Activated T-cell treated with anti-CD3 and anti-CD28 coated beads for 1 hour (primary cell): Measurements from ENCODE around the gene IVD.

Experiments
- DNase-seq: peaks from one replicate; pipeline ENCODE4 v3.0.0-alpha.2; 2020; ENCODE audit warnings: low read depth

The IVD gene

DNA sequence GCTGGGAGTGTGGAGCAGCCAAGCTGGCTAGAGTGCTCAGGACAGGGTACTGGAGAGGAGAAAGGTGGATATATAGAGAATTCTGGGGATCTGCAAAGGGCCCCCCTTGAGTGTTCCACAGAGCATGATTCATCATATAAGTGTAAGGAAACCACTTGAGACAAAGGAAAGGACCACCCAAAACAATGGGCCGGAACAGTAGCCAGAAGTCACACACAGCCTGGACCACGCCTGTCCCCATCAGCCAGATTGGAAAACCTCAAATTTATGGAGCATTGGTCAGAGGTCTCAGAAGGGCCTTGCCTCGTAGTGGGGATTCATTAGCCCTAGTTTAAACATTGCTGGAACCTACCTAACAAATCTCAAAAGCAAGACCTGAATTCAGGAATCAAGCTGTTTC is 28.0 kb upstream of the IVD start:
- DNase-seq, result no peak

DNA sequence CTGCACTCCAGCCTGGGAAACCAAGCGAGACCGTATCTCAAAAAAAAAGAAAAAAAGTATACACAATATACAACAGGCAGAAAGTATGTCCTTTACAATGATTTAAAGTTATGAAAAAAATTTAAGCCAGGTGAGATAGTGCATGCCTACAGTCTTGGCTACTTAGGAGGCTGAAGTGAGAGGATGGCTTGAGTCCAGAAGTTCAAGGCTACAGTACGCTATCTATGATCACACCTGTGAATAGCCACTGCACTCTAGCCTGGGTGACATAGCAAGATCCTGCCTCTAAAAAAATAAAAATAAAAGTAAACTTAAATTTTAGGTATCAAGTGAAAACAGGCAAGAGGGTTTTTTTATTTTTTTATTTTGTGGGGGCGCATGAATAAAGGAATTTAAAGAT is 26.2 kb upstream of the IVD start:
- DNase-seq, result no peak

DNA sequence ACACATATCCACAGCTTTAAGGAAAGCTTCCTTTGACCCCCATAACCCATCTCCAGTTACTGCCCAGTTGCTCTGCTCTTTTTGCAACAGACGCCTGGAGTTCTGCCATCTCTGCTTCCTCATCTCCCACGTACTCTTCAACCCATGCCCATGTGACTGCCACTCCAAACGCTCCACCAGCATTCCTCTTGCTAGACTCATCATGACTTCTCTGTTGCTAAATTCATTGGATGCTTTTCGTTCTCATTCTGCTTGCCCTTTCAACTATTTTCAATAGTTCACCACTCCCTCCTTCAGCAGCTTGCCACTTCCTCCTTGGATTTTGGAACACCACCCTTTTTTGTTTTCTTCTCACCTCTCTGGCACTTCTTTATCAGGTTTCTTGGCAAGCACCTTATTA is 25.7 kb upstream of the IVD start:
- no peak for DNase-seq

DNA sequence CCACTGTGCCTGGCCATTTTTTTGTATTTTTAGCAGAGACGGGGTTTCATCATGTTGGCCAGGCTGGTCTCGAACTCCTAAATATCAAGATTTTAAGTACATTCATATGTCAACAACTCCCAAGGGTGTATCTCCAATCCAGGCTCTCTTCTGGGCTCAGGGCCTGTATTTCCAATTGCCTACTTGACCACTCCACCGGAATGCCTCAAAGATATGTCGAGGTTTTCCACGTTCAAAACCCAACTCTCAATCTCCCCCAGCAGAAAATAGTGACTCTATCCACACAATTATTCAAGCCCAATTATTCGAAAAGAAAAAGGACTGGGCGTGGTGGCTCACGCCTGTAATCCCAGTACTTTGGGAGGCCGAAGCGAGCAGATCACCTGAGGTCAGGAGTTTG is 25.0 kb upstream of the IVD start:
- DNase-seq, result no peak

DNA sequence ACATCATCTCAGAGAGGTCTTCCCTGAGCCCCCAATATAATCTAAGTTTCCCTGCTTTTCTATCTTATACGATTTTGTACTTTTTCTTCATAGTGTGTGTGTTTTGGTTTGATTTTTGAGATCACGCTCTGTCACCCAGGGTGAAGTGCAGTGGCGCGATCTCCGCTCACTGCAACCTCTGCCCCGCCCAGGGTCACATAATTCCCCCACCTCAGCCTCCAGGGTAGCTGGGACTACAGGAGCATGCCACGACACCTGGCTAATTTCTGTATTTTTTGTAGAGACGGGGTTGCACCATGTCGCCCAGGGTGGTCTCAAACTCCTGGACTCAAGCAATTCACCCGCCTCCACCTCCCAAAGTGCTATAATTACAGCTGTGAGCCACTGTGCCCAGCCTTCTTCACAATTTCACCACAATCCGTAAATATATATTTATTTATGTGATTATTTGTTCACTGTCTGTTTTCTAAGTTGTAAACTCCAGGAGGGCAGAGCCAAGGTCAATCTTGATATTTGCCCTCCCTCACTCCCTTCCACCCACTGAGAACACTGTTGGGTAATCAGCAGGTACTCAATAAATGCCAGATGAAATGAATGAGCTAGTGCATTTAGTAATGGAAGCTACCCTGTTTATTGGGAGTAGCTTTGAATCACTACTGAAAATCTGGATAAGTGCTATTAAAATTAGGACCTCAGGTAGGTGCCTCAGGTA is 23.6 kb upstream of the IVD start:
- DNase-seq, result no peak

DNA sequence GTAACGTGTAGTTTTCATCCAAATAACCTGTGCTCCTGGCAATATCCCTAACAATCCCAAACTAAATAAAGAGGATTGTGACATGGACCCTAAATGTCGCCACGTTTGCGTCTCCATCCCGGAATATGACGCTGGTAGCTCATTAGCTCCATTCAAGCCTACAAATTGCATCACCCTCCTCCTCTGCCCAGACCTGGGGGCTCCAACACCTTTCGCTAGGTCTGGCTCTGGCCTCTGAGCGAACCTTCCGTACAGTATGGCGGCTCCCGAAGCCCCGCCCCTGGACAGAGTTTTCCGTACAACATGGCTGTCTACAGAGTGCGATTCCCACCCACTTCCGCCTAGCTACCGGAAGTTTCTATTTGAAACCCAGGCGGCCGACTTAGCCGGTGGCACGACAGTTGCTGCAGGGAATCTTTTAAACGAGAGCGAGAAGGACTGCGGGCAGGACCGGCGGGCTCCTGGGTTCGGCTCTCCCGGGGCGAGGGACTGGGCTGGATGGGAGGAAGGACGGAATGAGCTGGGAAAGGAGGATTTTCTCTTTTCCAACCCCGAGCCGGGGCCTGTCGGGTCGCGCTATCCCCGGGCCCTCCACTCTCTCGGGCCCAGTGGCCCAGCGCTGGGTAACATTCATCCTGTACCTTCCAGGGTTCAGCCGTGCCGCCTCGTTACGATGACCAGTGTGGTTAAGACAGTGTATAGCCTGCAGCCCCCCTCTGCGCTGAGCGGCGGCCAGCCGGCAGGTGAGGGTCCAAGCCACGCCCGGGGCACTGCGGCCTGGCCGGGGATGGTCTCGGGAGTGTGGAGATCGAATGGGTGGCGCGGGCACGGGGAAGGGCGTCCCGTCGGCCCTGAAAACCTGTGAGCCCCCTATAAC is 22.8 kb upstream of the IVD start, which contains the start of gene KNSTRN:
Gene KNSTRN (plus strand): TSS at position 142 of the 877 bp plus-strand sequence. CDS start 115 bp downstream, at position 257.
- peak; percentile 87 for DNase-seq

DNA sequence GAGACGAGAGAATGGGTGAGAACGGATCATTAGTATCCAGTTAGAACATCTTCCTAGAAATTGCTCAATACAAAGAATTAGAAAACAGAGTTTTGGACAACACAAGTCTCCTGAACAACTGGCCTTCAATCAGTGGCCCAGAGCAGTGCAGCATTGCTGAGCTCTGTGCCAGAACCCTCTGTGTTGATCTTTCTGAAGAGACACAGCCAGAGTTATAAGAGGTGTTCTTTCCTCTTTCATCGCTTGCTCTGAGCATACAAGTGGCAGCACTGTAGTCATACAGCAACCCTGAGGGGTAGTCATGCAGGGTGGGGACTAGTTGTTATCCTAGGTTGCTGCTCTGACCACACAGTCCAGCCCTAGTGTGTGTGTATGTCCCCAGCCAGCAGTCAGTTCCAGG is 19.1 kb upstream of the IVD start:
- no peak for DNase-seq

DNA sequence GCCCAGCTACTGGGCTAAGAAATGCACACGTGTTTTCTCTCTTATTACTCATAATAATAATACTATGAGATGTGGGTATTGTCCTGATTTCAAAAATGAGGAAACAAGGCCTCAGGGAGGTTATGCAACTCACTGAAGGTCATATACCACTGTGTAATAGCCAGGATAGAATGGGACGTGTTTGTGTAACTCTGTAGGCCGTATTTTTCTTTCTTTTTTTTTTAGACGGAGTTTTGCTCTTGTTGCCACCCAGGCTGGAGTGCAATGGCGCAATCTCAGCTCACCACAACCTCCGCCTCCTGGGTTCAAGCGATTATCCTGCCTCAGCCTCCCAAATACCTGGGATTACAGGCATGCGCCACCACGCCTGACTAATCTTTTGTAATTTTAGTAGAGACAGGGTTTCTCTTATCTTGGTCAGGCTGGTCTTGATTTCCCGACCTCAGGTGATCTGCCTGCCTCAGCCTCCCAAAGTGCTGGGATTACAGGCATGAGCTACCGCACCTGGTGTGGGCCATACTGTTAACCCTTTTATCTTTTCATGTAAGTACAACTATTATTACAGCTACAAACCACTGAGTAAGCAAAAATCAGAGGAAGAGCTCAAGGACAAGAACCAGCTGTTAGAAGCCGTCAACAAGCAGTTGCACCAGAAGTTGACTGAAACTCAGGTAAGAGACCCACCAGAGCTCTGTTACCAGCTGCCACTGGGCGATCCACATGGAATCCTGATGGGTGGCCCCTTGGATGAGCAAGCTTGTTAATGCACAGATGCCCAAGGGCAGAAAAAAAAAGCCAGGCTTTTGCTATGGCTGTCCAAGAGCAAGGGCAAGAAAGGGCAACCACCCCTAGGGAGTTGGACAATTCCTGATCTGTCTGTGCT is 16.4 kb upstream of the IVD start:
- DNase-seq, result no peak

DNA sequence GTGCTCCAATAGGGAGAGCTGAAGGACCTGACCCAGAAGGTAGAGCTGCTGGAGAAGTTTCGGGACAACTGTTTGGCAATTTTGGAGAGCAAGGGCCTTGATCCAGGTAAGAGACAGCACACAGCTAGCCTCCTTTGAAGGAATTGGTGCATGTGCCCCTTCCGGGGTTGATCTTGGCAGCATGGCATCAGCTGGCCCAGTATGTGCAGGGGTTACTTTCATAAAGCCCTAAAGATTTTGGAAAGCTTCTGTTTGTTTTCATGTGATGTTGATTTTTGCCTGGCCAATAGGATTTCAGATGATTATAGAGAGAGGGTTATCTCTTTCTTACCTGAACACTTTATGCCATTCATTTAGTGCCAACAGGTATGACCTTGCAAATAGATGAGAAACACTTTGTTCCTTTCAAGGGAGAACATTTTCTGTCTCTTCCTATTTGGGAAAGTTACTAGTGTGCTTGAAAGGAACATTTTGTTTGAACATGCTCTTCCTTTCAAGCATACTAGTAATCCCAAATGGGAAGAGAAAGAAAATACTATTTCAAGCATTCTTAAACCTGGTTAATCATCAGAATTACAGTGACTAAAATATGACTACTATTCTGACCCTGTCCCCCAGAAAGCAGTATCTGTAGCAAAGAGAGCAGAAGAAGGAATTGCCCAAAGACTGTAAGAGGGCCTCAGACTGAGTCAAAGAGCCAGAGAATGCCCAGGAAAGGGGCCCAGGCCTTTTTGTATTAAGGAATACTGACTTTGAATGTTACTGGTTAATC is 15.6 kb upstream of the IVD start:
- no peak for DNase-seq

DNA sequence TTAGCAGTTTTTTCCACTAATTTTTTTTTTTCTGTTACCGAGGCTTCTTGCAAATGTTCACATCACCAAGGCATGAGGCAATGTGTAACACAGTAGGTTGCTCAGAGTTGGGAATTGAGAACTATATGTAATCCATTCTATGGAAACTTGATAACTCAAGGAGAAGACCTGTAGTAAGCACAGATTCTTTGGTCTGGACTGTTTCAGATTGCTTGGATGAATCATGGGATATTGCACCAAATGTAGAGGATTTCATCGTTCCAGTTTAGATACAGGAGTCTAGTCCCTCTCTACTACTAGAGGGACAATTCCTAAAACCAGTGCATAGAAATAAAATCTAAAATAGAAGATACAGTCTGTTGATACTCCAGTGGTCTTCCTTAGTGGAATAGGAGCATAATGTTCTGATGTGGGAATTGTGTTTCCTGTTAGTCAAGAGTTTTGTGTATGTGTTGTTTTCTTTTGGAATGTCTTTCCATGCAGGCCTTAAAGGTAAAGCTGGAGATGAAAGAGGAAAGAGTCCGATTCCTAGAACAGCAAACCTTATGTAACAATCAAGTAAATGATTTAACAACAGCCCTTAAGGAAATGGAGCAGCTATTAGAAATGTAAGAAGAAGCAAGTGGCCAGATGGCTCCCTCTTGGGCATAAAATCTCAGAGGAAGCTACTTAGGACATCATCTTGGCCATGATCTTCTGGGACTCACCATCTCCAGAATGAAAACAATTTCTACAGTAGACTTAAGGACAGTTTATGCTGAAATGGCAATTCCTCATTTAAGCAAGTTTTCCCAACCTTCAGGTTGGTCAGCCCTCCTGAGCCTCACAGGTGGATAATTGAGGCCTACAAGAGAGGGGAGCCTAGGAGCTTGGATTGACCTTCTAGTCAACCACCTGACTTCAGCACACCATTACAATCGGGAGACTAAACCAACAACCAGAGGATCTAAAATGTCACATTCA is 12.3 kb upstream of the IVD start:
- DNase-seq, result no peak

DNA sequence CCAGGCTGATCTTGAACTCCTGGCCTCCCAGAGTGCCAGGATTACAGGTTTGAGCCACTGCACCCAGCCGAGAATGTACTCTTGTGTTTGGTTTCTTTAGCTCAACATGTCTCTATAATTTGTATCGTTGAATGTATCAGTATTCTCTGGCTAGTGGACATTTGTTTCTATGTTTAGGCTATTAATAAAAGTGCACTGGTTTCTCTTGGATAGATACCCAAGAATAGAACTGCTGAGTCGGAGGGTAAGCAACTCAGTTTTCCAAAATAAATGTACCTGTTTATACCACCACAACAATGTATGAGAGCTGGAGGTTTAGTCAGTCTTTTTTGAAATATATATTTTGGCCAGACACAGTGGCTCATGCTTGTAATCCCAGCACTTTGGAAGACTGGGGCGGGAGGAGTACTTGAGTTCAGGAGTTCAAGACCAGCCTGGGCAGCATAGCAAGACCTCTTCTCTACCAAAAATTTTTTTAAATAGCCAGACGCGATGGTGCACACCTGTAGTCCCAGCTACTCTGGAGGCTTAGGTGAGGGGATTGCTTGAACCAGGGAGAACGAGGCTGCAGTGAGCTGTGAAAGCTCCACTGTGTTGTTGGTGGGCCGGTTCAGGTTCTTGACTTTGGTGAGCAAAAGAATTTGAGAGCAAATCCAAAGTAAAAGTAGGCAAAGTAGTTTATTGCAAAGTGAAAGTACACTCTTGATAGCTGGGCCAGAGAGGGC is 7.7 kb upstream of the IVD start:
- no peak for DNase-seq

DNA sequence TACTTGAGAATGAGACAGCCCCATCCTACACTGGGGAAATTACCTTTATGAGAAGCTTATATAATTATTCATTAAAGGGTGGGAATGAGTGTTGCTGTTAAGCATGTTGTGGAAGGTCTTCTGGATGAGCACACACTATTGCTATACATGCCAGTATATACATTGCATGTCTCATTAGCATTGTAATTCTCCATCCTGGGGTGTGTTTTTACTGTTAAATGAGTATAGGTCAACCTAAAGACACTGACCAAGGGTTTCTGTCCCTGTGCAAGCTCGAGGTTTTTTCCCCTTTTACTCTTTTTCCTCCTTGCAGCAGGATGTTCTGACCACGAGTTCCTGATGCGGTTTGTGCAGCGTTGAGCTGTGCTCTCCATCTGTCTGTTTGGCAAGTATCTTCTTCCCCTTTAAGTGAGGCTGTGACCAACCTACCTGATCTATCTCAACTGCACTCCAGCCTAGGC is 7.2 kb upstream of the IVD start:
- DNase-seq, result no peak

DNA sequence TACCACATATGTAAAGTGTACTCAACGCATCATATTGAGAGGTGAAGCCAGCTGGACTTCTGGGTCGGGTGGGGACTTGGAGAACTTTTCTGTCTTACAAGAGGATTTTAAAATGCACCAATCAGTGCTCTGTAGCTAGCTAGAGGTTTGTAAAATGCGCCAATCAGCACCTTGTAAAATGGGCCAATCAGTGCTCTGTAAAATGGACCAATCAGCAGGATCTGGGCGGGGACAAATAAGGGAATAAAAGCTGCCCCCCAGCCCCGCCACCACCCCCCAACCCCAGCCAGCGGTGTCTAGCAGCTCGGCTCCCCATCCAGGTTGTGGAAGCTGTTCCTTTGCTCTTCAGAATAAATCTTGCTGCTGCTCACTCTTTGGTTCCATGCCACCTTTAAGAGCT is 6.2 kb upstream of the IVD start:
- DNase-seq, result no peak

DNA sequence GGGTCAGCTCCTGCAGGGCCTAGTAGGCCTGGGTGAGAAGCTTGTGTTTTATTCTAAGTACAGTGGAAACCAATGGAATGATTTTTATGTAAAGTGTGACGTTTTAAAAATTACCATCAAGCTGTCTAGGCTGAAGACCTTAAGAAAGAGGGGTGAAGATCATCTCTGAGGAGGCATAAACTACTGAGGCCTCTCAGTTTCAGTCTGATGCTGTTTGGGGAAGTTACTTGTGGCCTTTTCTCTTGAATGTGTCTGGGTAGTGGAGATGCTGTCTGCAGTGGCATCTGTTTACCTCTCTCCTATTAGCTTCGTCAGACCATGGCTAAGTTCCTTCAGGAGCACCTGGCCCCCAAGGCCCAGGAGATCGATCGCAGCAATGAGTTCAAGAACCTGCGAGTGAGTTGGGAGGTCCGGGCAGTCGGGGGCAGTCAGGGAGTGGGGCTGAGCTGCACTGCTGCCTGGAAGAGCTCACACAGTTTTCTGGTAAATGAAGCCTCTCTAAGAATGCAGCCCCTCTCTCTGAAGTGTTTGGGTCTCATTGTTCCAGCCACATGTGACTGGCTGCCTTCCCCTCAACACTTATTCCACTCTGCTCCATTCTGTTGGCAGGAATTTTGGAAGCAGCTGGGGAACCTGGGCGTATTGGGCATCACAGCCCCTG is 1.9 kb downstream of the IVD start:
- DNase-seq, result no peak

DNA sequence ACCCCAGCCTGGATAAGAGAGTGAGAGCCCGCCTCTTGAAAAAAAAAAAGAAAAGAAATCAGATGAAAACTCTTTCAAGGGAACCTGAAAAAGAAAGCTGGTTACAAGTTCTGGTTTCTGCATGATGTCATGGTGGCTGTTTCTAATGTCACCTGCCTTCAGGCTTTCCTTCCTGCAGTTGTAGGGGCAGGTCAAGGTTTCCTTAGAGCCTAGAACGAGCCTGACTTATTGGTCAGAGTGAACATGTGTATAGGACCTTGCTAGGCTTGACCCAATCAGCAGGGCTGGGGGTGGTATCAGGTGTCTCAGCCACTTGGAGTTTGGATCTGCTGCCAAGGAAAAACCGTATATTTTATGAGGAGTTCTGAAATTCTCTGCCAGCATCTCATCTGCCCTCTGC is 3.8 kb downstream of the IVD start:
- no peak for DNase-seq

DNA sequence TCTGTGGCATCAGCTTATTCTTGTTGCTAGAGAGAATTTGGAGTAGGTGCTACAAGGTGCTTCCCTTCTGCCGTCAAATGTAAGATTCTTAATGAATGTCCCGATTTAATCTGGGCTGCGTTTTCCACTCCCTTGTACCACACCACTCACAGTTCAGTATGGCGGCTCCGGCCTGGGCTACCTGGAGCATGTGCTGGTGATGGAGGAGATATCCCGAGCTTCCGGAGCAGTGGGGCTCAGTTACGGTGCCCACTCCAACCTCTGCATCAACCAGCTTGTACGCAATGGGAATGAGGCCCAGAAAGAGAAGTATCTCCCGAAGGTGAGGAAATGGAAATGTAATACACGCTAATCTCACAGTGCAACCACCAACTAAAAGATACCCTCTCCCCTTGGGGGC is 4.9 kb downstream of the IVD start:
- DNase-seq, result no peak

DNA sequence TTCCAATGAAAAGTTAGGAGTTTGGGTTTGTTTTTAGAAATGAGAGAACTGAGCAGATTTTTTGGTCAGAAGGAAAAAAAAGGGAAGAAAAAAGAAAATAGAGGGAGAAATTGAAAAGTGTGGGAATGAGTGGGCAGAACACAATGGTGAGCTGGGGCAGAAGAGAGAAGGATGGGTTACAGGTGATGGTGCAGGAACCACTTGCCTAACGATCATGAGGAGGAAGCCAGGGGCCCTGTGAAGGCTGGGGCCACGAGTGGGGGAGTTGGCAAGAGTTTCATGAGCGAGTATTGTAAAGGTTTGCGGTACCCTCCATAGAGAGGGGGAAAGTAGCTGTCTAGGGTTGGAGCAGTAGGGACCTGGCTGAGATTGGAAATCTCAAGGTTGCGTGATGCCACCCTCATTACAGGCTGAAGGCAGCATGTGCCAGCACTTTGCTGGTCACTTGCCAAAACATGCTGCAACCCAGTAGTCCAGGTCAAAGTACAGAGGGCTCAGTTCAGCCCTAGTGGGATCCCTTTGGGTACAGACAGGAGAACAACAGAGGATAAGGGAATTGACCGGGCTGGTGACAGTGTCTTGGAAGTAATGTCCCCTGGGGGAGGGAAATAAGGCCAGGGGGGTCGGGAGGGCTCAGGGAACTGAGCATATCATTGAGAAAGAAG is 6.6 kb downstream of the IVD start:
- DNase-seq, result no peak

DNA sequence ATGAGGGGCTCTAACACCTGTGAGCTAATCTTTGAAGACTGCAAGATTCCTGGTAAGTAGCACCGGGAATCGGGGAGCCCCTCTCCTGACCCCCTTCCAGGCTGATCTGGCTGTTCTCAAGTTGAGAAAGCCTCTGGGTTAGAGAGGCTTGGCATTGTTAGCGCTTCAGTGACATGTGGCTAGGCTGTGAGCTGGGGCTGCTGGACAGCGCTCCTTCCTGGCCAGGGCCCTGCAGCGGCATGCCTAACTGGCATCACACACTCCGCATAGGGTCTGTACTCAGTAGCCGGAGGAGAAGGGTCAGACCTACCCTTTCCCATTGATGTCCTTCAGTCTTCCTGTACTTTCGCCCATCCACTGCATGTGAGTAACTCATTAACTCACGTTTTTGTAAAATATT is 7.4 kb downstream of the IVD start:
- DNase-seq, result no peak

DNA sequence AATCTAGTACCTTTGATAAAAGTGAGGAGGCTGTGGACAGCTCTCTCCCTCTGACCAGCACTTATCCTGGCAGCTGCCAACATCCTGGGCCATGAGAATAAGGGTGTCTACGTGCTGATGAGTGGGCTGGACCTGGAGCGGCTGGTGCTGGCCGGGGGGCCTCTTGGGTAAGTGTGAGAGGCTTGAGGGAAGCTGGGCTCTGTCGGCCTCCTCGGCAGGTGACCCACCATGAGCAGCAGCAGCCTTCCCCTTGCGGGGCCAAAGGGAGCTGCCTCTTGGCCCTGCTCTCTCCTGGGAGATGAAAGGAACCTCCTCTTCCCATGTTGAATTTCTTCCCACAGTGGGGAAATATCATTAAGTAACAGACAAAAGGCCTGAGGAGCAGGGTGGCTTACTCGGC is 9.2 kb downstream of the IVD start:
- DNase-seq, result no peak
